Measurements from ENCODE around the gene CBX8.
"Not testable (repeated sequence)": the region's sequence is repeated elsewhere in the genome, so short reads cannot be mapped to it uniquely, and the experiment has no call there.

Gene CBX8

GRCh38 chr17:79779084-79779529 lies 17.8 kb downstream of the CBX8 start:
- no peak for DNase-seq

- DNase-seq, result no peak
These were observed 18.3 kb downstream of the CBX8 start for GRCh38 chr17:79778504-79779083.

DNA sequence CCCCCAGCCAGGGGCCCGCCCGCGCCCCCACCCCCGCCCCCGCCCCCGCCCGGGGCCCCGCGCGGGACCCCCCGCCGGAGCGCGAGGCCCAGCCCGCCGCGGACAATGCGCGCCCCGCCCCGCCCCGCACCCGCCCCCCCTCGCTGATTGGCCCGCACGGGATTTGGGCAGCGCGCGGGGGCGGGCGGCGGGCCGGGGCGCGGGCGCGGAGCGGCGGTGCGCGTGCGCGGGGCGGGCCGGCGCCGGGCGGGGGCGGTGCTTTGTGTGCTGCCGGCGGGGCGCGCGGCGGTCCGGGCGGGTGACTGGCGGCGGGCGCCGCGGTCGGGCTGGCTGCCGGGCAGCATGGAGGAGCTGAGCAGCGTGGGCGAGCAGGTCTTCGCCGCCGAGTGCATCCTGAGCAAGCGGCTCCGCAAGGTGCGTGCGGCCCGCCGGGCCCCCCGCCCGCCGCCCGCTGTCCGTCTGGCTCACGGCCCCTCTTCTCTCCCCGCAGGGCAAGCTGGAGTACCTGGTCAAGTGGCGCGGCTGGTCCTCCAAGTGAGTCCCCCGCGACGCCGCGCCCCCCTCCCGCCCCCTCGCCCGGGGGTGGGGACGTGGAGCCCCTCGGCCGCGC lies 18.9 kb downstream of the CBX8 start, which contains the start of gene CBX2:
Gene CBX2, plus strand, starts transcription at position 255 of the 610 bp plus-strand sequence. Its CDS starts 88 bp downstream, at position 343.
- DNase-seq, result peak; percentile 67 to 83 (median 68)

DNA sequence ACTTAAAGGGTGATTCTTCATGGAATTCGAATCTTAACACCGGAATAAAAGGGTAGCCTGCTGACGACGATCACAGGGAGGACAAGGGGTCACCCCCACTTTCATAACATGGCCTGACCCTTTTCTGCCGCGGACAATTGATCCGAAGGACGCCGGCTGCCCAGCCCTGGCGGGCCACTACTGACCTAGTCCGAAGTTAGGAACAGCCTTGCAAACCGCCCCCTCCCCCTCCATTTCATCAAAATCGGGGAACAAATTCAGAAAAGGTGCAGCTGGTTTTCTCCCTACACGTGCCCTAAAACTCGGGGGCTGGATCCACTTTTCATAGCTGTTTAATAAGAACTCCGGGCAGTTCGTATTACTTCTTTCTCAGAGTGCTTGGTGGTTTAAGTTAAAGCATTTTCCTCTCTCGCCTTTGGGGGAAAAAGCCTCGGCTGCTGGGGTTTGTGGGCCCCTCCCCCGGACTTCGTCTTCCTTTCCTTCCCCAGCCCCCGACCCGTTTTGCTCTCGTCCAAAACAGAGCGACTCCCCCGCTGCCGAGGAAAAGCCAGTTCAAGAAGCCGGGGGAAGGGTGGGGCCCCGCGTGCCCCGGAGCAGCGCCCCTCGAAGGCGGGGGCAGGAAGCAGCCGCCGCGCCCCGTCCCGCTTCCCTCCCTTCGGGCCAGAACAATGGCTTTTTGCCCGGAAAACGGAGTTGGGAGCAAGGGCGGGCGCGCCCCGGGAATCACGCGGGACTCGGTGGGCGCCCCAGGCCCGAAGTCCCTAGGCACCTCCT lies 19.6 kb downstream of the CBX8 start:
- peak in 1 of 5 donors; percentile 31 for DNase-seq

GRCh38 chr17:79776376-79777119 lies 20.3 kb downstream of the CBX8 start:
- DNase-seq, result no peak

DNA sequence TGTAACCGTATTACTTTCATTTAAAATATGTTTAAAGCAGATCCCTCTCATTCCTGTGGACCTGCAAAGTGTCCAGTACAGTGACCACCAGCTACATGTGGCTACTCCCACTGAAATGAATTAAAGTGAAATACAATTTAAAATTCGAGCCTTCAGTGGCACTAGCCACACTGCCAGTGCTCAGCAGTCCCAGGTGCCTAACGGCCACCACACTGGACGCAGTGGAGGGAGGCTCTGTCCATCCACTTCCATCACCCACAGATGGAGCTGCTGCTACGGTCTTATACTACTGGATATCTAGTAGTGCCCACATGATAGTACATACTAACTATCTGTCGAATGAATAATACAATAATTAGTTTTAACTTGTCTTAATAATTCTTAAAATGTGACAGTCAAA lies 21.2 kb downstream of the CBX8 start:
- DNase-seq, result no peak

DNA sequence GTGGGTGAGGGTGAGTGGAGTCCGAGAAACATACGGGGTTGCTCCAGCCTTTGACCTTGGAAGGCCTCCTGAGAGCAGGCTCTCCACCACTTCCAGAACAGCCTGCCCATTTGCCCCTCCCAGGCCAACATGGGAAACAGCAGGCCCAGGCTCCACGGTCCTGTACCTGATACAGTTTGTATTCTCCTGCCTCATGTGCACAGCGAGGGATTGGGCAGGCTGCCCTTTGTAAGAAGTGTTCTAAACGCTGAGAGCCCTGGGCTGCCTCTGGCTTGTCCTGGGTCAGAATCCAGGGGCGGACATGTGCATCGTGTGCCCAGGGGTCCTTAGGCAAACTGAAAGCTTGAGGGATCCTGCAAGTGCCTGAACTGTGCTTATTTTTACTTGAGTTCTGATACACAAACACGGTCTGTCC lies 22.3 kb downstream of the CBX8 start:
- DNase-seq, result no peak

- not testable (repeated sequence) for DNase-seq
These were observed 24.2 kb downstream of the CBX8 start for GRCh38 chr17:79772726-79773125.

DNA sequence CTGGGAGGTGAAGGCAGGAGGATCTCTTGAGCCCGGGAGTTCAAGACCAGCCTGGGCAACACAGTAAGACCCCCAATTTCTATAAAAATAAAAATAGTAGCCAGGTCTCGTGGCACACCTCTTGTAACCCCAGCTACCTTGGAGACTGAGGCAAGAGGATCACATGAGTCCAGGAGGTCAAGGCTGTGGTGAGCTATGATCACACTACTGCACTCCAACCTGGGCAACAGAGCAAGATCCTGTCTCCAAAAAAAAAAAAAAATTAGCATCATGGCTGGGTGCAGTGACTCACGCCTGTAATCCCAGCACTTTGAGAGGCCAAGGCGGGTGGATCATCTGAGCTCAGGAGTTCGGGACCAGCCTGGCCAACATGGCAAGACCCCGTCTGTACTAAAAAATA lies 25.6 kb downstream of the CBX8 start:
- DNase-seq, result no peak

DNA sequence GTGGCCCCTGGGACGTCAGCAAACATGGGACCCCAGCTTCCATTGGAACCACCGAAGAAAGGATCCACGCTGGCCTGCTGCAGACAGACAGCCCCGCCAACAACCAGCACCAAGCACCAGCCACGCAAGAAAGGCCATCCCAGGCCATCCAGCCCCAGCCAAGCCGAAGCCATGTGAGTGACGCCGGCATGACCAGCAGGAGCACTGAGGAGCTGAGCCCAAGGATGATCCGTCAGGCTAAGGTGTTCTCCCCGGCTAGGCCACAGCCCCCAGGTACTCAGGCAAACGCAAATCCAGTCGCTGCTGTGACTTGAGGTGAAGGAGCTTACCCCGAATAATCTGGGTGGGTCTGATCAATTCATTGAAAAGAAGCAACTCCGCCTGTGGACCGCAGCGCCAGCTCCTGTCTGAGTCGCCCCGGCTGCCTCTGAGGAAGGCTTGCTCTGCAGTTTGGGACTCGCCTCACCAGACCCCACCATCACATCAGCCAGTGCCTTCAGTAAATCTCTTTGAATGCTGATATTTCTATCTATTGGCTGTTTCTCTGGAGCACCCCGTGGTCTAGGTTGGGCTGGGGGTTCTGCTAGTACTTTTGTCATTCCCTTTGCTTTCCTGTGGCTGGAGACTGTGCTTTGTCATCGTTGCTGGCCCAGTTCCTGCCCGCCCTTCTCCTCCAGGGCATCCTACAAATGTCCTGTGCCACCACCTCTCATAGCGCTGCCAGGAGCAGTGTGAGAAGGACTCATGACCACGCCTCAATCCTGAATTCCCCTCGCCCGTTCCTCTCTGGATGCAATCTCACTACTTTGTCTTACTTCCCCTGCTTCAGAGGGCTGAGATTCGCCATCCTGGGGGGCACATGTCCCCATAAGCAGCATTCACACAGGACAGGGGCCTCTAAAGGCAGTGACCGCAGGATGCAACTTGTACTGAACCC lies 27.0 kb downstream of the CBX8 start:
- DNase-seq, result no peak

DNA sequence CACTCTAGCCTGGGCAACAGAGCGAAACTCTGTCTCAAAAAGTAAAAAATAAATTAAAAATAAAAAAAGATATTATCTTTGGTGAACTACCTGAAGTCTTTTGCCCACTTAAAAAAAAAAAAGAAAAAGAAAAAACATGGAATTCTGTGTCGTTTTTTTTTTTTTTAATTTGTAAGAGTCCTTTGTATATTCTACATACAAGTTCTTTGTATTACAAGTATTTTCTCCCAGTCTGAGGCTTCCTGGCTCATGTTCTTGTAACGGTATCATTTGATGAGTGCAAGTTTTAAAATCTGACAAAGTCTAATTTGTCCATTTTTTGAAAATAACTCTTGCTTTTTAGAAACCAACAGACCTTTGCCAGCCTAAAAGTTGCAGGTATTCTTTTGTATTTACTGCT lies 31.2 kb downstream of the CBX8 start:
- no peak for DNase-seq

- no peak for DNase-seq
These were observed 34.8 kb downstream of the CBX8 start for GRCh38 chr17:79761894-79762589.

DNA sequence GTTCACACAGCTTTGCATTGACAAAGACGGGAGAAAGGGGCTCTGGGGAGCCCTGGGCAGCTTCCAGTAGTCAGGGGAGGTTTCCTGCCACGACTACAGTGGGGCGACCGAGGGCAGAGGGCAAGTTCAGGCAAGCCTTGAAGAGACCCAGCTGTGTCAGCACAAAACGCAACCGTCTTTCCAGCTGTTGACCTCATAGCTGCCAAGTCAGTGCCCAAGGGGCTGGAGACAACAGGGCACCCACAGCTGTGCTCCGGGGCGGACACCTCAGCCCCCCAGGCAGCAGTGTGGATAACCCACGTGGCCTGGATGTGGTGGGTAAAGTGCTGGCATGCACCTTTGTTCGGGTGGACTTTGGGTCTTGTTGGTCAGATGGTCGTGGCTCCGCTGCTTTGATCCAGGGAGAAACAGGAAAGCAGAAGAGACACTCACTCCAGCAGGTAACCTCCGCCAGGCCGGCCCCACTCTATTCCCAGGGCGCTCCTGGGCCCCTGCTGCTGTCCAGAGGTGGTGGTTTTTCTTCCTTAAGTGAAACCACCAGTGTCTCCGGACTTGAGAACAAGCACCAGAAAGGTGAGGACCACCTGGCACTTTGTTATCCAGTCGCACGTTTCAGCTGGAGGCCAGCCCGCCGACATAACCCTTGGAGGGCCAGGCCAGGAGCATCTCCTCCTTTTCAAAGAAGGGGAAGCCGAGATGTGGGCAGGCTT lies 36.5 kb downstream of the CBX8 start:
- DNase-seq, result no peak

DNA sequence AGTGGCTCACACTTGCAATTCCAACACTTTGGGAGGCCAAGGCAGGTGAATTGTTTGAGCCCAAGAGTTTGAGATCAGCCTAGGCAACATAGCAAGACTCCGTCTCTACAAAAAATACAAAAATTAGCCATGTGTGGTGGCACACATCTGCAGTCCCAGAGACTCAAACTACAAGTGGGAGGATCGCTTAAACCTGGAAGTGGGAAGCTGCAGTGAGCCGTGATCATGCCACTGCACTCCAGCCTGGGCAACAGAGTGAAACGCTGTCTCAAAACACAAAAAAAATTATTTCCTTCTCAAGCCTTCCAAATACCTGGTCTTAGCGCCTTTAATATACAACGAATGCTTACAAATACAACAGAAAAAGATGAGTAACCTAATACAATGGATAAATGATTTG lies 38.6 kb downstream of the CBX8 start:
- no peak for DNase-seq

GRCh38 chr17:79757140-79757745 lies 39.6 kb downstream of the CBX8 start:
- no peak for DNase-seq

DNA sequence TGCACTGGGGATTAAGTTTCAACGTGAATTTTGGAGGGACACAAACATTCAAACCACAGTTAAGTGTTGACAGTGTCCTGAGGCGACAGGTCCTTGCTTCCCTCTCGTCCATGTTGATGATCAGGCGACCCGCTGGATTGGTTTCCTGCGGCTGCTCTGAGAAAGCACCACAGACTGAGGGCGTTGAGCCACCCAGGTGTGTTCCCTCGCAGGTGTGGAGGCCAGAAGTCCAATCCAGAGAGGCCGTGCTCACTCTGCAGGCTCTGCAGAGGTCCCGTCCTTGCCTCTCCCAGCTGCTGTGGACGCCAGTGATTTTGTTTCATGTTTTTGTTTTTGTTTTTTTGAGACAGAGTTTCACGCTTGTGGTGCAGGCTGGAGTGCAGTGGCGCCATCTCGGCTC lies 41.3 kb downstream of the CBX8 start:
- no peak for DNase-seq

- not testable (repeated sequence) for DNase-seq
These were observed 42.0 kb downstream of the CBX8 start for GRCh38 chr17:79754903-79755302.

DNA sequence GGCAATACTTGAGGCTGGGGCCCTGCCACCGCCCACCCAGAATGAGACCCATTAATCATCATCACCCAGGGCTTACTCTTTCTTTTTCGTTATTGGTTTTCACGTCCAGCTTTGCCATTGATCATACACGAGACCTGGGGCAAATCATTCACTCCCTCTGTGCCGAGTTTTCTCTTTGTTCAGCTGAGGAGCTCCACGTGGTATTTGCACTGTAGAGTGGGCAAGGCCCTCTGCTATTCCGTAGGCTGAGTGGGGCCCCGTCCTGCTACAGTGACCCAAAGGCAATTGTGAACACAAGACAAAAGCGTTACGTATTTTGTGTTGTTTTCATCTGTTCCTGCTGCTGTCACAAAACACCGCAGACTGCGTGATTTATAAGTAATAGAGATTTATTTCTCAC lies 42.5 kb downstream of the CBX8 start:
- DNase-seq, result no peak

- no peak for DNase-seq
These were observed 44.7 kb downstream of the CBX8 start for GRCh38 chr17:79752175-79752574.

Measured in T-helper 1 cell (primary cell).